Caco-2 (cell line): ENCODE results near the gene PLCZ1. TPM values are rescaled to one million over a fixed set of nuclear protein-coding genes. Genes with fewer than 3 reads are reported as not detected.
"Not testable (repeated sequence)": the region's sequence is repeated elsewhere in the genome, so short reads cannot be mapped to it uniquely, and the experiment has no call there.

Source experiments
- BruUV-seq: library from RNA; stranded (reverse); fragments of 400-500 nt; replicated peaks from 2 replicates; lab custom pipeline; 2021; lab: Mats Ljungman, UMichigan
- CTCF ChIA-PET: fragments of 300-600 bp; sonication (Branson Sonifier 250); formaldehyde crosslinking; loops from one replicate; lab custom pipeline; 2022; ENCODE audit warnings: antibody characterized with exemption; lab: Charles Lee
- POLR2A ChIA-PET: fragments of 300-600 bp; sonication (Branson Sonifier 250); formaldehyde crosslinking; loops from one replicate; lab custom pipeline; 2022; ENCODE audit warnings: antibody characterized with exemption; lab: Charles Lee
- DNase-seq, 2 experiments: peaks; one replicate each; pipeline versions ENCODE4 v3.0.0 to v3.0.0-alpha.2; 2020 to 2022
- H3K27me3 ChIP-seq: replicated peaks from 2 replicates; pipeline ENCODE4 v1.6.0; 2011; ENCODE audit warnings: low read length; ENCODE audit not compliant: control insufficient read depth, insufficient read depth
- H3K36me3 ChIP-seq: 2 replicates; pipeline ENCODE4 v1.5.1; 2011; ENCODE audit warnings: low read length; ENCODE audit not compliant: control insufficient read depth, insufficient read depth
- H3K4me1 ChIP-seq: fragments of 250-450 bp; sonication (Bioruptor Pico); 2 replicates; pipeline ENCODE4 v1.5.1; 2020; ENCODE audit warnings: mild to moderate bottlenecking
- H3K4me3 ChIP-seq: 2 replicates; pipeline ENCODE4 v1.5.1; 2011; ENCODE audit warnings: low read depth, mild to moderate bottlenecking, control low read depth, low read length
- H3K9me3 ChIP-seq: fragments of 250-450 bp; sonication (Bioruptor Pico); 2 replicates; pipeline ENCODE4 v1.5.1; 2020; ENCODE audit warnings: mild to moderate bottlenecking, moderate library complexity
- H3K27ac Mint-ChIP-seq: one replicate; pipeline ENCODE4 v1.8.0; 2022; ENCODE audit warnings: mixed read lengths; ENCODE audit not compliant: unreplicated experiment
- H3K27me3 Mint-ChIP-seq: one replicate; pipeline ENCODE4 v1.8.0; 2022; ENCODE audit warnings: mixed read lengths; ENCODE audit not compliant: insufficient read depth, unreplicated experiment
- H3K36me3 Mint-ChIP-seq: one replicate; pipeline ENCODE4 v1.8.0; 2022; ENCODE audit warnings: mild to moderate bottlenecking, mixed read lengths; ENCODE audit not compliant: insufficient read depth, unreplicated experiment
- H3K4me1 Mint-ChIP-seq: one replicate; pipeline ENCODE4 v1.8.0; 2022; ENCODE audit warnings: low read depth, mixed read lengths; ENCODE audit not compliant: unreplicated experiment
- H3K4me3 Mint-ChIP-seq: one replicate; pipeline ENCODE4 v1.8.0; 2022; ENCODE audit warnings: mild to moderate bottlenecking, moderate library complexity, mixed read lengths; ENCODE audit not compliant: unreplicated experiment
- H3K9me3 Mint-ChIP-seq: one replicate; pipeline ENCODE4 v1.8.0; 2022; ENCODE audit warnings: mixed read lengths; ENCODE audit not compliant: unreplicated experiment
- CTCF ChIP-seq, 2 experiments: fragments of 200-600 bp in 1 of 2; IDR thresholded peaks; 1 replicate in 1 of 2; 2 replicates in 1 of 2; pipeline versions ENCODE4 v1.5.1 to v1.8.0; 2011 to 2022; ENCODE audit warnings: antibody characterized with exemption in 1 of 2, control low read depth in 1 of 2, inconsistent platforms in 1 of 2, low read depth in 1 of 2, low read length in 1 of 2, mild to moderate bottlenecking in 1 of 2, moderate library complexity in 1 of 2; ENCODE audit not compliant: insufficient read depth in 1 of 2, severe bottlenecking in 1 of 2, unreplicated experiment in 1 of 2
- intact Hi-C: fragments of 100-400 bp; cut with micrococcal nuclease; formaldehyde crosslinking; loops from one replicate; pipeline ENCODE4 v1.10.0; 2022; ENCODE audit not compliant: unreplicated experiment
- total RNA-seq: library from RNA; stranded (reverse); gene quantifications from 2 replicates; pipeline ENCODE4 v1.2.3, GENCODE V29; 2022

PLCZ1 gene
- total RNA-seq, 1 experiment from 2014 or later = not detected

DNA sequence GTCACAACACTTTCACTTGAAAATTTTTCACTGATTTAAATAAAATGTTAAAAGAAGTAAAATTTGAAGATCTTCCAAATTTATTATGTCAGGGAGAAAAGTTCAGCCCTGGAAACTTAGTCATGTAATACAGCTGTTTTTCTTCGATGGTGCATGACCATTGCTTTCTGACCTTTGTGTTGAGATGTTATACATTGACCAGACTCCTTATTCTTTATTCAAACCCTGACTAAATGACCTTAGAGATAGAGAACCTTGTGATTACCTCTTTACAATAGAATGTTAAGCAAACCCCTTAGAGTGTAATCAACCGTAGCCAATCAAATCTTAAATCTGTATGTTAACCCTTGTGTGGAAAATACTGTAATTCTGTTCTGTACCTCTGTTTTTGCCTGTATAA is 34.5 kb downstream of the PLCZ1 start:
- Mint-ChIP-seq H3K27me3 (no peaks in the 10 kb centered on the region), H3K27ac (no peak overlapping the region), H3K4me3 (no peak overlapping the region), H3K4me1 (peaks cover 7% of the 10 kb centered on the region), H3K36me3 (no peaks in the 10 kb centered on the region), H3K9me3 (peaks cover 18% of the 10 kb centered on the region)
- Histone ChIP-seq H3K4me1 (peaks cover 13% of the 10 kb centered on the region; the same call in 1 of the 2 replicates), H3K9me3 (0 out of 2 replicates have a peak, but pooled peaks cover 5% of the 10 kb centered on the region), H3K36me3 (no peaks in the 10 kb centered on the region), H3K27me3 (no peaks in the 10 kb centered on the region), H3K4me3 (no peak overlapping the region)
- BruUV-seq = no TSS peak
- TF ChIP-seq CTCF (IDR thresholded peaks at IDR 0.05; ENCODE audit: insufficient read depth in 1 of 2, low read depth in 1 of 2, low read length in 1 of 2, severe bottlenecking in 1 of 2, unreplicated experiment in 1 of 2) = no peak
- POLR2A ChIA-PET = no interaction called here
- intact Hi-C loops = no loop called here
- CTCF ChIA-PET = no interaction called here
- no peak for DNase-seq

DNA sequence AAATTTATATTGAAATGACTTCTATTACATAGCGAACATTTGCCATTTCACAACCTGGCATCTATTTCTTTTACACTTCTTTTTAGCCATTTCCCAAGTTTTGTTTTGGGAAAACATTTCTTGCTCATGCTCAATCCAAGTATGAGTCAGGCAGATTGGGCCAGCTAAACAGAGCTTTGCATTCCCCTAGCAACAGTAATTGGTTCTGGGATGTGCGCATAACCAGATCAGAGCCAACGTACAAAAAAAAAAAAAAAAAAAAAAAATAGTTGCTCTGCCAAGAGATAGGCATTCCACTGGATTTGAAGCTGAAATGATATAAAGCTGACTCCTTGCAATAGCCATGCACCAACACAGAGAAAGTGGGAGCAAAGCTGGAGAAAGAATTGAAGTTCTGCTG is 37.5 kb downstream of the PLCZ1 start:
- no peaks in the 10 kb centered on the region for H3K36me3 ChIP-seq
- no peak for TF ChIP-seq CTCF (IDR thresholded peaks at IDR 0.05; ENCODE audit: insufficient read depth in 1 of 2, low read depth in 1 of 2, low read length in 1 of 2, severe bottlenecking in 1 of 2, unreplicated experiment in 1 of 2)
- H3K4me3 ChIP-seq = no peak overlapping the region
- Mint-ChIP-seq H3K4me3 (no peak overlapping the region), H3K27me3 (no peaks in the 10 kb centered on the region), H3K27ac (no peak overlapping the region), H3K9me3 (no peaks in the 10 kb centered on the region), H3K36me3 (no peaks in the 10 kb centered on the region), H3K4me1 (peaks cover 7% of the 10 kb centered on the region)
- ChIA-PET POLR2A (no interaction called here), CTCF (no interaction called here)
- H3K27me3 ChIP-seq = no peaks in the 10 kb centered on the region
- no TSS peak for BruUV-seq
- intact Hi-C loops = no loop called here
- H3K9me3 ChIP-seq = no peaks in the 10 kb centered on the region
- no peak for DNase-seq
- peaks cover 13% of the 10 kb centered on the region; the same call in 1 of the 2 replicates for H3K4me1 ChIP-seq

DNA sequence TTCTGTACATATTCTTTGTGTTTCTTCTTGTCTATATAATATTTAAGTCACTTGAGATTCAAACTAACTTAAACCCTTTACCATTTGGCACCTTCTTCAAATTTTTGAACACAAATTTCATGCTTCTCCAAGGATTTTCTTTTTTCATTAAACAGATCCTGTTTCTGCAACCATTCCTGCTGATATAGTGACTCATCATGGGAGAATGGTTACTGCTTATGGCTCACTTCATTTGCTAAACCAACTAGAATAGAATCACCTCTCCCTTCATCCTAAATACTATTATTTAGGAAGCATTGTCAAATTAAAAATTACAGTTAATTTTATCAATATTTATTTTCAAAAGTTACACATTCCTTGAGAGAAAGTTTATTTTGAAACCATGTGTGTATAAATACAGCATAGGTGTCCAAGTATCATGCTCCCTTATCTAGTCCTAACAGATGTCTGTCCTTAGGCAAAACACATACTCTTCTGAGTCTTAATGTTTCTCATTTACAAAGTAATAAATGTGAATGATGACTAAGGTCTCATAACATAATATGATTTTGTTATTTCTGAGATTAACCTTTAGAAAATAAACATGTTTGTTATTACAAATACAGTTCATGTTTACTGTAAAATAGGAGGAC is 40.7 kb downstream of the PLCZ1 start:
- Histone ChIP-seq H3K4me3 (no peak overlapping the region), H3K9me3 (no peaks in the 10 kb centered on the region), H3K36me3 (no peaks in the 10 kb centered on the region), H3K27me3 (no peaks in the 10 kb centered on the region), H3K4me1 (no peaks in the 10 kb centered on the region)
- H3K9me3 Mint-ChIP-seq = no peaks in the 10 kb centered on the region
- no peaks in the 10 kb centered on the region for H3K36me3 Mint-ChIP-seq
- BruUV-seq = no TSS peak
- intact Hi-C loops = no loop called here
- no peaks in the 10 kb centered on the region for H3K4me1 Mint-ChIP-seq
- ChIA-PET POLR2A (no interaction called here), CTCF (no interaction called here)
- peaks cover 6% of the 10 kb centered on the region for H3K27me3 Mint-ChIP-seq
- H3K4me3 Mint-ChIP-seq = no peak overlapping the region
- no peak overlapping the region for H3K27ac Mint-ChIP-seq
- TF ChIP-seq CTCF (IDR thresholded peaks at IDR 0.05; ENCODE audit: insufficient read depth in 1 of 2, low read depth in 1 of 2, low read length in 1 of 2, severe bottlenecking in 1 of 2, unreplicated experiment in 1 of 2) = no peak
- no peak for DNase-seq

DNA sequence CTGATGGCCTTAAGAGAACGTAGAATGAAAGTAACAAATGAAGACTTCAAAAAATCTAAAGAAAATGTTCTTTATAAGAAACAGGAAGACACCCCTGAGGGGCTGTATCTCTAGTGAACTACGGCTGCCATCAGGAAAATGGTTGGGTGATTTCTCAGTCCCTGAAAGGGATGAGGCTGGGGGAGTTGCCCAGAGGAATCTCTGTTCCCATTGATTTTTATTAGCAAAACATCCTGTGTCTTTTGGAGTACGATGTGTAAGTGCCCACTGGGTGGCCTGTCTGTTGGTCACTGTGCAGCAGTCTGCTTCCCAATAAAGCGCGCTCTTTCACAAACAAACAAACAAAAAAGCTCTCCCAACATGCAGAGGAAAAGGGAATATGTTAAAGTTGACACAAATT is 43.8 kb downstream of the PLCZ1 start:
- H3K9me3 Mint-ChIP-seq, H3K4me3 Mint-ChIP-seq, intact Hi-C loops, H3K4me3 ChIP-seq, H3K27me3 ChIP-seq, H3K36me3 Mint-ChIP-seq, DNase-seq, H3K4me1 ChIP-seq, H3K27ac Mint-ChIP-seq, H3K9me3 ChIP-seq, BruUV-seq, CTCF ChIA-PET, H3K4me1 Mint-ChIP-seq, POLR2A ChIA-PET, H3K36me3 ChIP-seq: not testable (repeated sequence)
- H3K27me3 Mint-ChIP-seq = peaks cover 12% of the 10 kb centered on the region
